DMS 273 (cell line): ENCODE measurements around the gene CA10.

Experiments used
- DNase-seq: peaks from one replicate; lab custom pipeline; 2025; ENCODE audit not compliant: unreplicated experiment; lab: John Stamatoyannopoulos, UW

The CA10 gene

DNA sequence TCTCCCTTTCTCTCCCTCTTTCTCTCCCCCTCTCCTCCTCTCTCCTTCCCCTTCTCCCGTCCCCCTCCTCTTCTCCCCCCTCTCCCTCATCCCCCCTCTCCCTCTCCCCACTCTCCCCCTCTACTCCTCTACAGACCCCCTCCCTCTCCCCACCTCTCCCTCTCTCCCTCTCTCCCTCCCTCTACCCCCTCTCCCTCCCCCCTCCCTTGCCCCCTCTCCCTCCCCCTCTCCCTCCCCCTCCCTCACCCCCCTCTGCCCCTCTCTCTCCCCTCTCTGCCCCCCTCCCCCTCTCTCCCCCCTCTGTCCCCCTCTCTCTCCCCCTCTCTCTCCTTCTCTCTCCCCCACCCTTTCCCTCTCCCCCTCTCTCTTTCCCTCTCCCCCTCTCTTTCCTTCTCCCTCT lies 545.3 kb downstream of the CA10 start:
- no peak for DNase-seq

DNA sequence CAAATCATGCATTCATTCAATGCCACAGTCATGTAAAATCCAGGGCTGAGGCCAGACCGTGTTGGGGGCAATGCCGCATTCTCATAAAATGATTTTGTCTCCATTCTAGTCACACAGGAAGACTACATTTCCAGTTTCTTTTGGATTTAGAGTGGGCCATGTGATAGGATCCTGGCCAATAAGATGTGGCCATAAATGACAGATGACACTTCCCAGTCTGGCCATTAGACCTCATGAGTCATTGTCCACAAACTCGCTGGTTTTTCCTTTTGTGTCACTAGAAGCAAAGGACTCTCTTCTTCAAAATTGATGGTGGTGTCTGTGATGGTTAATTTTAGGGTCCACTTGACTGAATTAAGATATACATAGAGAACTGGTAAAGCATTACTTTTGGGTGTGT lies 545.8 kb downstream of the CA10 start:
- DNase-seq: no peak

DNA sequence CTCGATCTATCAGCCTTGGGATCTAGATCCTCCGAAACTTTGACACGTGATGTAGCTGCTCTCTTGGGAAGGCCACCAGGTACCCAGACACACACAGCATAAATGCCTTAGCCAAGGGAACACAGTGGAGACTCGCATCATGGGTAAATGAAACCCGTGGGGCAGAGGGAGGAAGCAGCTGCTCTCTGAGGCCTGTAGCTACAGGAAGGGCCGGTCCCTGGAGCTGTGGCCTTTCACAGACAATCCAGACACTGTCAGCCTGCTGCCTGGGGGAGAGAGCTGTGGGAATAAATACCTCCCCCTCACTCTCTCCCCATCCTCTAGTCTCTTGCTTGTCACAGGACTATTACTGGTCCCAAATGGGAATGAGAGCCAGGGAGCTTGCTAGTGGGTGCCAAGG lies 546.9 kb downstream of the CA10 start:
- no peak for DNase-seq

DNA sequence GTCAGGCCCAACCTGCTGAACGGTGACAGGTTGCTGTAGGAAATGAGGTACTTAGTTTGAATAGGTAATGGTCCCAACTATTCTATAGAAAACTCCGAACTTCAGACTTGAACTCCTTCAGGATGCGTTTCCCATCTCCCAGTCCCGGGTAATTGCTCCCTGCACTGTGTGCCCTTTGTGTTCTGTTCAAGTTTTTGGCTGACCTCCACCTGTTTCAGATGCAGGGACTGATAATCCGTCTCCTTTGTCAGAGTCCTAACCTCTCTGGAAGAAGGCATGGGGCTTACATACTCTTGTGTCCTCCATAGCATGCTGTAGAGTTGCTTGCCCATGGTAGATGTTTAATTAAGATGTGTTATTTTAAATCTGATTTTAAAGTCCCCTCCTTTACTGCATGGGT lies 547.7 kb downstream of the CA10 start:
- DNase-seq: no peak

DNA sequence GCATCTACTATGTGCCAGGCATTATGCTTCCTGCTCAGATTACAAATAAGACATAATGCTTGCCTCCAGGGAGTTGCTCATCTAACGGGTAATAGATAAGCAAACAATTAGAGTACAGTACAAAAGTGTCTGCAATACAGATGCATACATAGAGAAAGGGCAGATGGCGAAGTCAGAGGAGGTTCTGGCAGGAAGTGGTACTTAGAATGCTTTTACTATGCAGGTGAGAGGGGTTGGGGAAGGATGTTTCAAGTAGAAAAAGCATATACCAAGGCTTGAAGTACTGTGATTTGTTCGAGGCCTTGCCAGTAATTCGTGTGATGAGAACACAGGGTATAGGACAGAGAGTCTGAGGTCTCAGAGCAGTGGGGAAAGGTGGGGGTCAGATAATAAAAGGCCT lies 548.4 kb downstream of the CA10 start:
- no peak for DNase-seq

DNA sequence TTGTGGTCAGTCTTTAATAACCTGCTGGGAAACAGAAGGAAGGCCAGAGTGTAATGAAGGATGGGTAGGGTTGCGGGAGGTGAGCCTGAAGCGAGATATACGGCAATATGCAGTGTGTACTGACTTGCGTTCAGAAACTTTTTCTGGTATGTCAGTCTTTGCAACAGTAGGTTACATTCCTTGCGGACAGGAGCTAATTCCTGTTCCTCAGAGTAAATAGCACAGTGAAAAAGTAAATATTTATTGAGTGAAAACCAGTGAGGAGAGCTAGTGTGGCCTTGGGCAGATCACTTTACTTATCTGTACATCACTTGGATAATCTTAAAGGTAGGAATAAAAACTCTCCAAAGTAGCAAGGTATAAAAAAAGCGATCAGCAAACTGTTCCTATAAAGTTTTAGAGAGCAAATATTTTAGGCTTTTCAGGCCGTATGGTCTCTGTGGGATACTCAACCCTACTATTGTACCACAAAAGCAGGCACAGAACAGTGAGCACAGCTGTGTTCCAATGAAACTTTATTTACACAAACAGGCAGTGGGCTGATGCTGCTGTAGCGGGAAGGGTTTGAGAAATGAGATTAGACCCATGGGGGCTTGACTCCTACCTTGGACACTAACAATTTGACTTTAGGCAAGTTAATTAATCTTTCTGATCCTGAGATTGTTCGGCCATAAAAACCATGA lies 550.1 kb downstream of the CA10 start:
- DNase-seq: no peak

DNA sequence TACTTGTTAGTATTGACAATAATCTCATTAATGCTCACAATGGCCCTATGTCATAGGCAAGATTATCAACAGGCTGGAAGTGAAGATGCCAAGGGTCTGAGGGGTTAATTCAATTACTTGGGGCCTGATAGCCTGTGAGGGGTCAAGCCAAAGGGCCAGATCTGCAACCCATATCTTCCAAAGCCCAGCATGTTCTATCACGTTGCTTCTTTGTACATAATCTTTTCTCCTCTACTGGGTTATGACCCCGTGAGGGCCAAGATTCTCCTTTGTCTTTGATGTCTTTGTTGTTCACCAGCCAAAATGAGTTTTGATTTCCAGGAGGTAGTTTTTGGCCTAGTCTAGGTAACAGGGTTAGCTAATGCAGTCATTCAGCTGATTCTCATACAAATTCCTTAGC lies 551.0 kb downstream of the CA10 start:
- DNase-seq: no peak

DNA sequence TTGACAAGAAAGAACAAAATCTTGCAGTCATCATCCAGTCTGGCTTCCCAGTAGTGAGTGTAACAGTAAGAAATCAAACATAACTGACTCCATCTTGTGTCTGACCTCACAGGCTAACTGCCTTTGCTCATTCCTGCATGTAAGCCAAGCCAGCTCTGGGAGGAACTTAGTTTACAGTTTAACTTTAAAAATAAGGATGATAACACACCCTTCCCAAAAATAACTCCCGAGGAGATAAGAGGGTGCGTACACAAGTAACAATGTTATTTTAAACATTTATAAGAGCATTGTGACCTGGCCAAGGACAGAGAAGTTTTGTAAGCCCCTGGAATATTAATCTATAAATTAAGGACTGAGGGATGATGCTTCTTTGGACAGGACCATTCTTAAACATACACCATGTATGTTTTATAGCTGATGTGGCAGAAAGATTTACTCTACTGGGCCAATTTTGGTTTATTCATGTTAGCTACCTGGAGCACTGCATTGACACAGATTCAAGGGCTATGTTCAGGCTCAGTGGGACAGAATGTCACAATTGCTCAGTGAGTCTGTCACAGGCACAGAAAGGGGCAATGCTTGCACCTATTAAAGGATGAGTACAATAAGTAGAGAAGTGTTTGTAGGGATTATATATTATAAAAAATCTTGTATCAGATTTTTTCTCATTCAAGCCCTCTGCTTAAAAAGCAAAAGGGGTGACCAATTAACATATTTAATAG lies 554.1 kb downstream of the CA10 start:
- no peak for DNase-seq

DNA sequence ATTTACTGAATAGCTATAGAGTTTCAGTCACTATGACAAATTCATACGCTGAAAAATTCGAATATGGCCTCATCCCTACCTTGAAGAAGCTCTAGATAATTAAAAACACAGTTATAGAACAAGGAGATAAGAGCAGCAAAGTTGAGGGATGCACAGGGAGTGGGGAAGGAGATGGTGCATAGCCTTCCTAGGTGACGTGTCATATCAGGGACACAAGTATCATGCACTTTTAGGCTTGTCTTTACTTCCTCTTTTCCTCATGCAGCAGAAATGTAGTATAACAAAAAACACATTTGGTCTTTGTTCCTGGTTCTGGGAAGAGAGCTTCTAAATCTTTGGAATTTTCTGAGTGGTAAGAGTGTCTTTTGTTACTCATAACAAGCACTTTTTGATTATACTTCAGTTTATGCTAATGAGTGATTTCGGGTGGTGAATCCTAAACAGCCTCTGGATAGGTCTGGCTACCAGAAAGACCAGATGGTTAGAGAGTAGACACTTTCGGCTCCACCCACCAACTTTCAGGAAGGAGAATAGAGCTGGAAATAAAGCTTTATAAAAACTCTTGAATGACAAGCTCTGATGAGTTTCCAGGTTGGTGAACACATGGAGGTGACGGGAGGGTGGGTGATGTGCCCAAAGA lies 556.8 kb downstream of the CA10 start:
- DNase-seq: peak; percentile 29

DNA sequence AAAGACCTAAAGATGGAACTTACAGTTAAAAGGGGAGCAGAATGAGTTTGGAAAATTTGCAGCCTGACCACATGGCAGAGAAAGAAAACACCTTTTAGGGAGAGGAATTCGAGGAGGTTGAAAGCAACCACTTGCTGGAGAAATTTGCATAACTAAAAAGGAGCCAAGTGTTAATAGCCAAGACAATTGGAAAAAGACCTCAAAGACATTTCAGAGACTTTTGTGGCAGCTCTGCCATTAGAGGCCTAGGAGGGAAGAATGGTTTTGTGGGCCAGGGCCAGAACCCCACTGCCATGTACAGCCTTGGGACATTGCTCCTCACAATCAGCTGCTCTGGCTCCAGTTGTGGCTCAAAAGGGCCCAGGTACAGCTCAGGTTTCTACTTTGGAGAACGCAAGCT lies 559.7 kb downstream of the CA10 start:
- DNase-seq: no peak

DNA sequence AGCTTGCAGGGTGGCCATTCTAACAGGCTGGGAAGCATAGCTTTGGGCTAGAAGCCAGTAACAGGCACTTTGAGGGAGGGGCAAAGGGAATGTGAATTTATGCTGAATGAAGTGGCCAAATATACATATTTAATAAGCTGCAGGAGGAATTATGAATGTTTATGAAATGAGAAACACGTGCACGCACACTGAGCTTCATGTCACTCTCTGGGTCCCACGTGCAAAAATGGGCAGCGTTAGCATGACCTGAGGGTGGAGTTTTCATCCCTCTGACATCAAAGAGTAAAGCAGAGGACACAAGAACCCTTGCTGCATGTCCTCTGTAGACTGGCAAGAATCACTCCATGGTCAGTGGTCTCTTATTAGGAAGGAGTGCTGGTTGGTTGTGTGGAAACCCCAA lies 561.2 kb downstream of the CA10 start:
- no peak for DNase-seq

DNA sequence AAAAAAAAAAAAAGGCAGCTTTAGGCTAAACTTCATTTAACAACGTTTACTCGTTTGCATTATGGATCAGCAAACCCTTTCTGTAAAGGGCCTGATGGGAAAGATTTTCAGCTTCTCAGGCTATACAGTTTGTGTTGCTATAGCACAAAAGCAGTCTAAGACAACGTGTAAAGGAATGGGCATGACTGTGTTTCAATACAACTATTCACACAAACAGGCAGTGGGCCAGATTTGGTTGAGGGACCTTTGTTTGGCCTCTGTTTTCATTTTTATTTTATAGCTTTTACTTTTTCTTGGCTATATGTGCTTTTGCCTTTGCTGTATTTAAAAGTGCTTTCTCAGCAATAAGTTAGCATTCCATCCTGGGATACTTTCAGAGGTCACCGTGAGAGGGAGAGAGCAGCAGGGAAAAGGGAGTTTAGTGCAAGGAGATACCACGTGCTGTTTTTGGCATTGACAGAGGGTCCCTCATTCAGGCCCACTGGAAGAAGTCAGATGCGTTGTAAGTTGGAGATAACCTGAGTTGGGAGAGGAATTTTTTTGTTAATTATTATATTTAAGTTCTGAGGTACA lies 562.6 kb downstream of the CA10 start:
- no peak for DNase-seq

DNA sequence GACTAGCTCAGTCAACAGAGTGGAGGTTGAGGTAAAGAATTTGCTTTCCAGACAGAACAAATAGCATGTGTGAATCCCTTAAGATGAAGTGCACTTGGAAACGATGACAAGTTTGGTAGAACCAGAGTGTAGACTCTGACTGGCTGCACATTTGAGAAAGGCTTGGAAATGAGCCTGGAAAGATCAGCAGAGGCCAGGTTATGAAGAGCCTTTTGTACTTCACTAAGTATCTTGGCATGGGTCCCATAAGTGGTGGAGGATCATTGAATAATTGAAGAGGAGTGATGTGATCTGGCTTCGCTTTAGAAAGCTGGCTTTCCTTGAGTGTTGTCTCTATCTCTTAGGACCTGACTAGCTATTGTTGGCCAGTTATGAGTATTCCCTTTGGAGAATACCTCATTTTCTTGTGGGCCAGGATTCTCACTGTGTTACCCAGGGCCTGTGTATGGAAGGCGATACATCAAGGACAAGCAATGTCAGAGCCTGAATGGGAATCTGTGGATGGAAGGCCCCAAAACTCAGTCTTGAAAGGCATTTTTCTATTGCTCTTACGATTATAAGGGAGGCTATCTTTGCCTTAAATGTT lies 568.4 kb downstream of the CA10 start:
- peak; percentile 16 for DNase-seq

DNA sequence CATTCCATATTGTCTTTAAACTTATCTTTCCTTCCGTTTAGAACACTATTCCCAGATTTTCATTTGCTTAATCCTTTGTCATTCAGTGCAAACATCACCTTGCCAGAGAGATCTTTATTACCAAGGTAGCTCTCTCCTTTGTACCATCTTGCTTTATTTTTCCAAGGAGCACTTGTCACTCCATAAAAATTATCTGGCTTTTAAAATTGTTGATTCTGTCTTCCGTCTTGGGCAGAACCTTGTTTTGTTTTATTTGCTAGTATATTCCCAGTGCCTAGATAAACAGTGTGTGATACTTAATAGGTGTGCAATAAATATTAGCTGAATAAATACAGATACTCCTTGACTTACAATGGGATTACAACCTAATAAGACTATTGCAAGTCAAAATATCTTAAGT lies 570.5 kb downstream of the CA10 start:
- no peak for DNase-seq

DNA sequence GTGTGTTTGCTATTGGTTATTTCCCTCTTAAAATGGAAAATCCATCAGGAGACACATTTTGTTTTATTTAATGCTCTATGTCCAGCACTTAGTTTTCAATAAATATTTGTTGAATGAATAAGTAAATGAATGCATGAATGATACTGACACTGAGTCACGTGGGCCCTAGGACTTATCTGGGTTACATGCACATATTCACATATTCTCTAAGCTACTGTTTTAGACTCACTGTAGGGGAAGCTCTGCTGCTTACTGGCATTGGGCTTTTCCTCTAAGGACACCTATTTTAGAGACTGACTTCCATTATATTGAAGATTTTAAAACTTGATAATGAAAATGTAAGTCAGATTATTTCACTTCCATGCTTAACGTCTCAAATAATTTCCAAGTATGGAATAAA lies 571.0 kb downstream of the CA10 start:
- no peak for DNase-seq

DNA sequence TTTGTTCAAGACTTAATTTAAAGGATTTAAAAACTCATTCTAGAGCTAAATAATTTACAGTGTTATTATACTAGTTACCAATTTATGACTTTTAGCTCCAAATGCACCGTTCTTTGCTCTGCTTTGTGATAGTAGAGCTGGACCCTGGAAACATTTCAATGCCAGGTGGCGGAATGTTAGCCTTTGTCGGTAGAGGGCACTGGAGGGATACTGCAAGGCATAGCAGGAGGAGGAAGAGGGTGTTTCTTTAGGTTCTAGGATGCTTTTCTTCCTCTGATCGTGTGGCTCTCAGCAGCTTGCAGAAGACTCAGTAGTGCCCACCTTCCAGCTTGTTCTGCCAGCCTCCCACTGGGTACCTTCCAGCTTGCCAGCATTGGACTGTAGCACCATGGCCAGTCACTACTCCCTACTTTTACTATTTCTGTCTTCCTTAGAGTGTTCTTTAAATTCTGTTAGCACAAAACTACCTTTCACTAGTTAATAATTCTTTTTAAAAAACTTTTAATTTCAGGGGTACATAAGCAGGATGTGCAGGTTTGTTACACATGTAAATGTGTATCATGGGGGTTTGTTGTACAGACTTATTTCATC lies 572.9 kb downstream of the CA10 start:
- DNase-seq: peak; percentile 43

DNA sequence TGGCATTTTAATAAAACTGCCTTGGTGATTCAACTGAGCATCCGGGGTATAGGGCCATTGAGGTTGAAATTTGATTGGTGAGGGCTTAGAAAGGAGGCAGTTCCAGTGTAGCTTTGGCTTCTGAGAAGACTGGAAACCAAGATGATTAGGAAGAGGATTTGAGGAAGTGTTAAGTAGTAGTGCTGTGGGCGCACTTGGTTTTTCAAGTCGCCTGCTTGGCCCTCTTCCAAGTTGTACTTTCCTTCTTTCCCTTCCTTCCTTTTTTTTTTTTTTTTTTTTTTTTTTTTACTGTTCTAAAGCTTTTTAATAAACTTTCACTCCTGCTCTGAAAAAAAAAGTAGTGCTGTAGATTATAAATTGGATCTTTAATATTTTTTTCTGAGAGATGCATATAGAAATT lies 577.6 kb downstream of the CA10 start:
- DNase-seq: no peak
